SK-N-SH (cell line): ENCODE results near the gene CHD6. TPM values are rescaled to one million over a fixed set of nuclear protein-coding genes. Genes with fewer than 3 reads are reported as not detected.
A peak's percentile ranks its signal among the peaks of the same experiment; 100 is the strongest.

Experiments used
- CTCF ChIA-PET: fragments of 300-600, 350-600 bp; formaldehyde crosslinking; extraction: SDS; loops from one replicate; lab custom pipeline; 2021; lab: Yijun Ruan, JAX
- POLR2A ChIA-PET: fragments of 350-600 bp; sonication (Branson Sonifier 250); formaldehyde crosslinking; extraction: SDS; loops from one replicate; lab custom pipeline; 2020; ENCODE audit warnings: antibody characterized with exemption, inconsistent platforms; lab: Yijun Ruan, JAX
- DNase-seq: peaks from one replicate; pipeline ENCODE4 v3.0.0; 2012
- H2AFZ ChIP-seq: fragments of 200-600 bp; sonication (generic); 2 replicates; pipeline ENCODE4 v1.8.1; 2016; ENCODE audit warnings: antibody characterized with exemption, mild to moderate bottlenecking, low read depth
- H3F3A ChIP-seq: fragments of 200-600 bp; sonication (generic); replicated peaks from 2 replicates; pipeline ENCODE3; 2016; ENCODE audit warnings: antibody characterized with exemption, mild to moderate bottlenecking; ENCODE audit not compliant: insufficient read depth
- H3K27ac ChIP-seq, 2 experiments: fragments of 200-500 bp in 1 of 2; fragments of 200-600 bp in 1 of 2; sonication (Bioruptor generic) in 1 of 2; sonication (generic), shearing (Covaris generic) in 1 of 2; 2 replicates each; pipeline versions ENCODE4 v1.5.1 to v1.6.1; 2014 to 2016; ENCODE audit warnings: low read depth in 2 of 2, inconsistent platforms in 1 of 2, low read length in 1 of 2, mild to moderate bottlenecking in 1 of 2, mixed read lengths in 1 of 2
- H3K27me3 ChIP-seq: fragments of 200-600 bp; sonication (generic), shearing (Covaris generic); 2 replicates; pipeline ENCODE4 v1.6.1; 2016; ENCODE audit warnings: mixed run types; ENCODE audit not compliant: insufficient read depth
- H3K36me3 ChIP-seq, 2 experiments: fragments of 200-500 bp in 1 of 2; fragments of 200-600 bp in 1 of 2; sonication (Bioruptor generic) in 1 of 2; sonication (generic) in 1 of 2; replicated peaks in 1 of 2; 2 replicates each; pipeline versions ENCODE3 to v1.5.1; 2014 to 2016; ENCODE audit warnings: low read length in 1 of 2, mild to moderate bottlenecking in 1 of 2; ENCODE audit not compliant: insufficient read depth in 2 of 2, control insufficient read depth in 1 of 2
- H3K4me1 ChIP-seq, 2 experiments: fragments of 200-500 bp in 1 of 2; fragments of 200-600 bp in 1 of 2; sonication (Bioruptor generic) in 1 of 2; sonication (generic), shearing (Covaris generic) in 1 of 2; 2 replicates each; pipeline versions ENCODE4 v1.5.1 to v1.6.1; 2014 to 2016; ENCODE audit warnings: low read depth in 1 of 2, low read length in 1 of 2, mixed run types in 1 of 2; ENCODE audit not compliant: insufficient read depth in 2 of 2, control insufficient read depth in 1 of 2
- H3K4me2 ChIP-seq: fragments of 200-600 bp; sonication (generic), shearing (Covaris generic); 2 replicates; pipeline ENCODE4 v1.6.1; 2017; ENCODE audit warnings: mixed run types
- H3K4me3 ChIP-seq, 2 experiments: fragments of 200-500 bp in 1 of 2; fragments of 200-600 bp in 1 of 2; sonication (Bioruptor generic) in 1 of 2; sonication (generic), shearing (Covaris generic) in 1 of 2; 2 replicates each; pipeline versions ENCODE4 v1.5.1 to v1.8.1; 2014 to 2016; ENCODE audit warnings: low read depth in 2 of 2, inconsistent platforms in 1 of 2, low read length in 1 of 2, mild to moderate bottlenecking in 1 of 2, mixed read lengths in 1 of 2, moderate library complexity in 1 of 2
- H3K79me2 ChIP-seq: fragments of 200-600 bp; sonication (generic); 2 replicates; pipeline ENCODE4 v1.8.1; 2017; ENCODE audit warnings: mild to moderate bottlenecking; ENCODE audit not compliant: insufficient read depth
- H3K9ac ChIP-seq: fragments of 200-600 bp; sonication (generic); 2 replicates; pipeline ENCODE4 v1.6.1; 2017; ENCODE audit warnings: mixed run types
- H3K9me2 ChIP-seq: fragments of 200-600 bp; sonication (generic); 2 replicates; pipeline ENCODE4 v1.6.1; 2017; ENCODE audit warnings: mixed run types
- H3K9me3 ChIP-seq: fragments of 200-600 bp; sonication (generic); 2 replicates; pipeline ENCODE4 v1.6.1; 2017; ENCODE audit warnings: mixed run types, mild to moderate bottlenecking, moderate library complexity
- H4K20me1 ChIP-seq: fragments of 200-600 bp; sonication (generic); 2 replicates; pipeline ENCODE4 v1.6.1; 2017; ENCODE audit warnings: mild to moderate bottlenecking, mixed run types; ENCODE audit not compliant: insufficient read depth
- CHD2 ChIP-seq: fragments of 150-350 bp; IDR thresholded peaks from 2 replicates; pipeline ENCODE4 v1.6.1; 2018; ENCODE audit warnings: low read length; ENCODE audit not compliant: partially characterized antibody
- FOXM1 ChIP-seq: IDR thresholded peaks from 2 replicates; pipeline ENCODE4 v1.4.0; 2012; ENCODE audit warnings: low read depth, mild to moderate bottlenecking
- GABPA ChIP-seq: IDR thresholded peaks from 2 replicates; pipeline ENCODE4 v1.4.0; 2012; ENCODE audit warnings: low read depth, mild to moderate bottlenecking
- JUND ChIP-seq: IDR thresholded peaks from 2 replicates; pipeline ENCODE4 v1.4.0; 2012
- MXI1 ChIP-seq: IDR thresholded peaks from 2 replicates; pipeline ENCODE4 v1.6.1; 2012; ENCODE audit warnings: mild to moderate bottlenecking, low read depth, low read length, improper control_type of control experiment
- PBX3 ChIP-seq: IDR thresholded peaks from 2 replicates; pipeline ENCODE4; 2012
- POLR2AphosphoS5 ChIP-seq: IDR thresholded peaks from 2 replicates; pipeline ENCODE4 v1.6.1; 2012; ENCODE audit warnings: low read depth, low read length
- RAD21 ChIP-seq: IDR thresholded peaks from 2 replicates; pipeline ENCODE4 v1.6.1; 2012; ENCODE audit warnings: mild to moderate bottlenecking, low read length
- RCOR1 ChIP-seq: fragments of 150-350 bp; IDR thresholded peaks from 2 replicates; pipeline ENCODE4 v1.6.1; 2017; ENCODE audit warnings: antibody characterized with exemption, low read length
- RXRA ChIP-seq: IDR thresholded peaks from 2 replicates; pipeline ENCODE4 v1.4.0; 2012; ENCODE audit warnings: low read depth, mild to moderate bottlenecking, borderline replicate concordance
- SMC3 ChIP-seq: IDR thresholded peaks from 2 replicates; pipeline ENCODE4 v1.6.1; 2012; ENCODE audit warnings: low read depth, low read length, improper control_type of control experiment
- TCF12 ChIP-seq: IDR thresholded peaks from 2 replicates; pipeline ENCODE4 v1.4.0; 2012
- TEAD4 ChIP-seq: IDR thresholded peaks from 2 replicates; pipeline ENCODE4 v1.4.0; 2012; ENCODE audit warnings: mild to moderate bottlenecking, borderline replicate concordance; ENCODE audit not compliant: insufficient read depth
- YY1 ChIP-seq: IDR thresholded peaks from 2 replicates; pipeline ENCODE4 v1.4.0; 2012; ENCODE audit warnings: low read depth, mild to moderate bottlenecking
- WGBS: methylation state at CpG from one replicate; pipeline ENCODE4 v1.1.6; 2017; ENCODE audit warnings: low lambda C conversion rate; 5-methylcytosine and 5-hydroxymethylcytosine counted together
- polyA plus RNA-seq, 3 experiments: library from polyadenylated mRNA; depleted of rRNA; stranded (reverse); fragments of >200 nt; gene quantifications; 2 replicates each; pipeline ENCODE4 v1.2.3, GENCODE V29; 2012

CHD6 gene
- polyA plus RNA-seq, 1 of the 3 experiments (the other 2 are of a cell fraction), result 7.1 TPM

GRCh38 chr20:41544472-41544871 lies 73.7 kb downstream of the CHD6 start:
- ChIA-PET CTCF (no interaction called here), POLR2A (no interaction called here)
- Histone ChIP-seq H3K27ac (no peak overlapping the region), H3K36me3 (peaks cover 0 to 7% of the 10 kb centered on the region in 2 experiments), H3K4me3 (no peak overlapping the region), H3K79me2 (peaks cover 20% of the 10 kb centered on the region), H4K20me1 (peaks cover 9% of the 10 kb centered on the region; the same call in 1 of the 2 replicates), H3K9ac (no peak overlapping the region), H2AFZ (no peak overlapping the region), H3K4me2 (no peak overlapping the region), H3K27me3 (no peaks in the 10 kb centered on the region), H3K9me3 (no peaks in the 10 kb centered on the region), H3K4me1 (peaks cover 0 to 10% of the 10 kb centered on the region in 2 experiments; a peak in 2 of 4 replicates), H3F3A (no peaks in the 10 kb centered on the region), H3K9me2 (no peaks in the 10 kb centered on the region)
- no peak for DNase-seq
- 98% methylated on average over 1 of the region's 1 CpG for WGBS
- TF ChIP-seq CHD2 (no peak), JUND (no peak), RCOR1 (no peak), POLR2AphosphoS5 (no peak), FOXM1 (no peak), RAD21 (no peak), TEAD4 (no peak), PBX3 (no peak), GABPA (no peak), MXI1 (no peak), RXRA (no peak), SMC3 (no peak), YY1 (no peak)
- TF ChIP-seq, all 33 proteins: peak for 0

GRCh38 chr20:41540918-41541317 lies 77.3 kb downstream of the CHD6 start:
- no peaks in the 10 kb centered on the region for H3K9me2 ChIP-seq
- peak; percentile 43; the same call in 1 of the 2 replicates for TF ChIP-seq TCF12
- no peak for TF ChIP-seq RXRA
- 50% methylated on average over 4 of the region's 4 CpGs for WGBS
- no peaks in the 10 kb centered on the region for H3F3A ChIP-seq
- H3K9ac ChIP-seq, result no peak overlapping the region
- peaks cover 5% of the 10 kb centered on the region; the same call in 1 of the 2 replicates for H3K79me2 ChIP-seq
- H4K20me1 ChIP-seq, result no peaks in the 10 kb centered on the region
- DNase-seq, result peak; percentile 27
- H3K27me3 ChIP-seq, result no peaks in the 10 kb centered on the region
- H3K36me3 ChIP-seq, result peaks cover 11 to 15% of the 10 kb centered on the region in 2 experiments
- peaks cover 0 to 10% of the 10 kb centered on the region in 2 experiments; a peak in 2 of 4 replicates for H3K4me1 ChIP-seq
- CTCF ChIA-PET, result interaction anchor here (0.7 to 1.7 kb wide), 3 partner anchors 10 to 74 kb away, joined by 3 to 7 read pairs (median 4); no protein-coding TSS in a partner anchor
- H3K9me3 ChIP-seq, result no peaks in the 10 kb centered on the region
- H3K4me3 ChIP-seq, result no peak overlapping the region
- POLR2A ChIA-PET, result no interaction called here
- H3K27ac ChIP-seq, result 0 out of 4 replicates have a peak overlapping the region, but pooled peaks of 1 of the 2 experiments have one; percentile 14
- H3K4me2 ChIP-seq, result no peak overlapping the region
- no peak overlapping the region for H2AFZ ChIP-seq
